Gastroesophageal sphincter (tissue), 4 donors: ENCODE data around the gene NDUFA12. TPM values are rescaled to one million over a fixed set of nuclear protein-coding genes. Genes with fewer than 3 reads are reported as not detected.

Experiments used
- ATAC-seq: fragments of 150-250 bp; one replicate; pipeline ENCODE4 v1.9.1; 2016; ENCODE audit warnings: mild to moderate bottlenecking, moderate library complexity
- H3K27ac ChIP-seq, 4 donors: fragments of 200-600 bp; sonication (generic) in 3 of 4; 1 replicate in 3 of 4; 2 replicates in 1 of 4; pipeline ENCODE4 v1.5.1; 2016 to 2019
- H3K27me3 ChIP-seq: fragments of 200-600 bp; sonication (generic); one replicate; pipeline ENCODE4 v1.5.1; 2019
- H3K36me3 ChIP-seq, 2 donors: fragments of 200-600 bp; sonication (generic); one replicate each; pipeline ENCODE4 v1.5.1; 2019; ENCODE audit warnings: control low read depth in 1 of 2
- H3K4me1 ChIP-seq, 3 donors: fragments of 200-600 bp; sonication (generic); 1 replicate in 2 of 3; 2 replicates in 1 of 3; pipeline ENCODE4 v1.5.1; 2016 to 2019; ENCODE audit warnings: control low read depth in 2 of 3
- H3K4me3 ChIP-seq, 2 donors: fragments of 200-600 bp; sonication (generic); one replicate each; pipeline ENCODE4 v1.5.1; 2019; ENCODE audit warnings: mild to moderate bottlenecking in 1 of 2, moderate library complexity in 1 of 2
- H3K9me3 ChIP-seq, 3 donors: fragments of 200-600 bp; sonication (generic); one replicate each; pipeline ENCODE4 v1.5.1; 2017 to 2019; ENCODE audit warnings: control low read depth in 2 of 3
- CTCF ChIP-seq, 4 experiments: fragments of 200-600 bp in 2 of 4; fragments of 450-650 bp in 2 of 4; sonication (generic) in 1 of 4; IDR thresholded peaks; one replicate each; pipeline ENCODE4 v1.5.1; 2017 to 2019; ENCODE audit warnings: antibody characterized with exemption in 4 of 4, mild to moderate bottlenecking in 2 of 4, moderate library complexity in 2 of 4
- EP300 ChIP-seq: sonication (generic); formaldehyde crosslinking; IDR thresholded peaks from one replicate; pipeline ENCODE4 v1.6.1; 2017; ENCODE audit warnings: antibody characterized with exemption, mild to moderate bottlenecking
- POLR2A ChIP-seq, 2 donors: fragments of 450-650 bp; IDR thresholded peaks; one replicate each; pipeline ENCODE4 v1.6.1; 2017; ENCODE audit warnings: antibody characterized with exemption in 2 of 2, mild to moderate bottlenecking in 2 of 2, moderate library complexity in 1 of 2
- POLR2AphosphoS5 ChIP-seq: sonication (generic); formaldehyde crosslinking; IDR thresholded peaks from one replicate; pipeline ENCODE4 v1.6.1; 2017; ENCODE audit warnings: antibody characterized with exemption
- WGBS, 2 donors: methylation state at CpG; one replicate each; pipeline ENCODE4 v1.1.5; 2018; ENCODE audit warnings: low coverage in 1 of 2; 5-methylcytosine and 5-hydroxymethylcytosine counted together
- total RNA-seq, 4 donors: library from RNA; depleted of rRNA; stranded (reverse); fragments of >200 nt; gene quantifications; one replicate each; pipeline ENCODE4 v1.1.0, GENCODE V29; 2016

Gene NDUFA12
- total RNA-seq, 4 donors from 2014 or later = 113 to 135 (median 122) TPM

- no peak for TF ChIP-seq EP300
- ATAC-seq = no peak
- Histone ChIP-seq H3K4me1 (no peaks in the 10 kb centered on the region), H3K36me3 (peaks cover 3 to 20% of the 10 kb centered on the region in 2 donors), H3K27me3 (no peaks in the 10 kb centered on the region), H3K27ac (no peak overlapping the region), H3K4me3 (no peak overlapping the region), H3K9me3 (no peaks in the 10 kb centered on the region)
- 17 to 31% methylated on average over 1 to 5 of the region's 5 CpGs for WGBS, 2 donors
Observed at GRCh38 chr12:94973221-94973620, 30.3 kb downstream of the NDUFA12 start.

GRCh38 chr12:94972795-94973194 lies 30.7 kb downstream of the NDUFA12 start:
- H3K27ac ChIP-seq = no peak overlapping the region
- H3K9me3 ChIP-seq = no peaks in the 10 kb centered on the region
- WGBS, 2 donors = 47 to 79% methylated on average over 2 of the region's 2 CpGs
- peaks cover 3 to 20% of the 10 kb centered on the region in 2 donors for H3K36me3 ChIP-seq
- ATAC-seq = no peak
- no peak overlapping the region for H3K4me3 ChIP-seq
- no peaks in the 10 kb centered on the region for H3K4me1 ChIP-seq
- H3K27me3 ChIP-seq = no peaks in the 10 kb centered on the region
- TF ChIP-seq EP300 = no peak
- no peak for TF ChIP-seq CTCF (IDR thresholded peaks at IDR 0.05)
- TF ChIP-seq POLR2A (IDR thresholded peaks at IDR 0.05) = no peak
- no peak for TF ChIP-seq POLR2AphosphoS5

- peaks cover 3 to 20% of the 10 kb centered on the region in 2 donors for H3K36me3 ChIP-seq
- no peaks in the 10 kb centered on the region for H3K9me3 ChIP-seq
- TF ChIP-seq POLR2AphosphoS5 (no peak), EP300 (no peak), POLR2A (IDR thresholded peaks at IDR 0.05) (no peak), CTCF (IDR thresholded peaks at IDR 0.05) (no peak)
- no peaks in the 10 kb centered on the region for H3K4me1 ChIP-seq
- ATAC-seq = no peak
- WGBS, 2 donors = 83 to 100% methylated on average over 1 to 2 of the region's 2 CpGs
- no peak overlapping the region for H3K4me3 ChIP-seq
- no peak overlapping the region for H3K27ac ChIP-seq
- no peaks in the 10 kb centered on the region for H3K27me3 ChIP-seq
Observed at GRCh38 chr12:94971923-94972322, 31.6 kb downstream of the NDUFA12 start.

GRCh38 chr12:94970560-94970959 lies 32.9 kb downstream of the NDUFA12 start:
- H3K27me3 ChIP-seq = no peaks in the 10 kb centered on the region
- no peak overlapping the region for H3K4me3 ChIP-seq
- no peaks in the 10 kb centered on the region for H3K9me3 ChIP-seq
- H3K4me1 ChIP-seq = no peaks in the 10 kb centered on the region
- 100% methylated on average over 1 of the region's 1 CpG for WGBS, 2 donors
- peaks cover 3 to 20% of the 10 kb centered on the region in 2 donors for H3K36me3 ChIP-seq
- no peak for ATAC-seq
- TF ChIP-seq POLR2AphosphoS5 (no peak), CTCF (IDR thresholded peaks at IDR 0.05) (no peak), EP300 (no peak), POLR2A (IDR thresholded peaks at IDR 0.05) (no peak)
- no peak overlapping the region for H3K27ac ChIP-seq

- H3K9me3 ChIP-seq = no peaks in the 10 kb centered on the region
- H3K27me3 ChIP-seq = no peaks in the 10 kb centered on the region
- H3K4me1 ChIP-seq = no peaks in the 10 kb centered on the region
- H3K27ac ChIP-seq = no peak overlapping the region
- peaks cover 3 to 20% of the 10 kb centered on the region in 2 donors for H3K36me3 ChIP-seq
- TF ChIP-seq CTCF (IDR thresholded peaks at IDR 0.05) (no peak), POLR2A (IDR thresholded peaks at IDR 0.05) (no peak), EP300 (no peak), POLR2AphosphoS5 (no peak)
- no peak for ATAC-seq
- no peak overlapping the region for H3K4me3 ChIP-seq
Observed at GRCh38 chr12:94969424-94969823, 34.1 kb downstream of the NDUFA12 start.
